ENCODE data around the gene LY6G6D.
"Not testable (repeated sequence)": the region's sequence is repeated elsewhere in the genome, so short reads cannot be mapped to it uniquely, and the experiment has no call there.

- not testable (repeated sequence) for TF ChIP-seq CTCF (IDR thresholded peaks at IDR 0.05; ENCODE audit: low read depth, low read length); POLR2A (IDR thresholded peaks at IDR 0.05; ENCODE audit: extremely low read depth, insufficient read length); MYC (IDR thresholded peaks at IDR 0.05; ENCODE audit: low read depth, low read length)
Observed at GRCh38 chr6:31709157-31709556, 6.0 kb upstream of the LY6G6D start.
